Sigmoid colon (tissue), 3 donors: ENCODE measurements around the gene ZNF614.
"Not testable (repeated sequence)": the region's sequence is repeated elsewhere in the genome, so short reads cannot be mapped to it uniquely, and the experiment has no call there.

Source experiments
- POLR2A ChIP-seq, 2 donors: fragments of 450-650 bp; IDR thresholded peaks; one replicate each; pipeline ENCODE4 v1.6.1; 2016; ENCODE audit warnings: antibody characterized with exemption in 2 of 2, mild to moderate bottlenecking in 2 of 2, moderate library complexity in 2 of 2
- TF ChIP-seq, protein P1 (sequence below), 4 experiments: fragments of 450-650 bp in 3 of 4; fragments of 200-600 bp in 1 of 4; IDR thresholded peaks; one replicate each; pipeline ENCODE4 v1.5.1; 2016 to 2019; ENCODE audit warnings: antibody characterized with exemption in 4 of 4, mild to moderate bottlenecking in 3 of 4, moderate library complexity in 2 of 4

- TF ChIP-seq POLR2A (IDR thresholded peaks at IDR 0.05): not testable (repeated sequence)
- TF ChIP-seq, protein P1, sequence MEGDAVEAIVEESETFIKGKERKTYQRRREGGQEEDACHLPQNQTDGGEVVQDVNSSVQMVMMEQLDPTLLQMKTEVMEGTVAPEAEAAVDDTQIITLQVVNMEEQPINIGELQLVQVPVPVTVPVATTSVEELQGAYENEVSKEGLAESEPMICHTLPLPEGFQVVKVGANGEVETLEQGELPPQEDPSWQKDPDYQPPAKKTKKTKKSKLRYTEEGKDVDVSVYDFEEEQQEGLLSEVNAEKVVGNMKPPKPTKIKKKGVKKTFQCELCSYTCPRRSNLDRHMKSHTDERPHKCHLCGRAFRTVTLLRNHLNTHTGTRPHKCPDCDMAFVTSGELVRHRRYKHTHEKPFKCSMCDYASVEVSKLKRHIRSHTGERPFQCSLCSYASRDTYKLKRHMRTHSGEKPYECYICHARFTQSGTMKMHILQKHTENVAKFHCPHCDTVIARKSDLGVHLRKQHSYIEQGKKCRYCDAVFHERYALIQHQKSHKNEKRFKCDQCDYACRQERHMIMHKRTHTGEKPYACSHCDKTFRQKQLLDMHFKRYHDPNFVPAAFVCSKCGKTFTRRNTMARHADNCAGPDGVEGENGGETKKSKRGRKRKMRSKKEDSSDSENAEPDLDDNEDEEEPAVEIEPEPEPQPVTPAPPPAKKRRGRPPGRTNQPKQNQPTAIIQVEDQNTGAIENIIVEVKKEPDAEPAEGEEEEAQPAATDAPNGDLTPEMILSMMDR (IDR thresholded peaks at IDR 0.05): not testable (repeated sequence)
Observed at GRCh38 chr19:52051736-52052135, 23.6 kb upstream of the ZNF614 start.
